AG08396 (cell line): ENCODE data around the gene EFCAB5.
"Not testable (repeated sequence)": the region's sequence is repeated elsewhere in the genome, so short reads cannot be mapped to it uniquely, and the experiment has no call there.

ENCODE experiments used
- DNase-seq: peaks from one replicate; pipeline ENCODE4 v3.0.0; 2012; ENCODE audit warnings: low spot score, mixed read lengths

Gene EFCAB5

DNA sequence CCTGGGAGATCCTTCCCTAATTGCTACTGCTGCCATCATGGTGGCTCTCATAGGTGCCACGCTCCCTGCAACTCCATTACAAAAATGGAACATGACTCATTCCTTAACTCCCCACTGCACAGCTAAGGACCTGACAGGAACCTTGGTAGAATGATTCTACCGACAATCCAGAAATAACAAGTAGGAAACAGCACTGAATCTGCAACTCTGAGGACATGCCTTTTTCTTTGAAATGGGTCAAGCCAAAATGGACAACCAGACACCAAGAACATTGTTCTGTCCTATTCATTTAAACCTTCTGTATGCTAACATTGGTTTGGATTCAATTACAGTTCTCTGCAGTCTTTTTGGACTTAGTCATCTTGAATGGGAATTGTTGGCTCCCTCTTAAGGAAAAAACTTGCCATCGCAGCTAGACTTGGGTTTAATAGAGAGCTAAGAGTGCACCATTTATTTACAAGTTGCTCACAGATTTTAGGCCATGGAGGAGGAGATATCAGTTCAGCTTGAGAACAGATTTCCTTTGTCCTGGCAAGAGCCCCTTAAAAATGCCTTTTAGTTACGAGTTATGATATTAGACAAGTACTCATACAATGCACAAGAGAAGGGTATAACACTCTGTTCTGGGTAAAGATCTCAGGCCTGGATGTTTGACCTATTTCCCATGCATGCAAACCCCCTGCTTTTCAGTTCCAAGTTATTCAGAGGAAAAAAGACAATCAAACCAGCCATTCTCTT is 154.2 kb downstream of the EFCAB5 start:
- DNase-seq: peak; percentile 44

DNA sequence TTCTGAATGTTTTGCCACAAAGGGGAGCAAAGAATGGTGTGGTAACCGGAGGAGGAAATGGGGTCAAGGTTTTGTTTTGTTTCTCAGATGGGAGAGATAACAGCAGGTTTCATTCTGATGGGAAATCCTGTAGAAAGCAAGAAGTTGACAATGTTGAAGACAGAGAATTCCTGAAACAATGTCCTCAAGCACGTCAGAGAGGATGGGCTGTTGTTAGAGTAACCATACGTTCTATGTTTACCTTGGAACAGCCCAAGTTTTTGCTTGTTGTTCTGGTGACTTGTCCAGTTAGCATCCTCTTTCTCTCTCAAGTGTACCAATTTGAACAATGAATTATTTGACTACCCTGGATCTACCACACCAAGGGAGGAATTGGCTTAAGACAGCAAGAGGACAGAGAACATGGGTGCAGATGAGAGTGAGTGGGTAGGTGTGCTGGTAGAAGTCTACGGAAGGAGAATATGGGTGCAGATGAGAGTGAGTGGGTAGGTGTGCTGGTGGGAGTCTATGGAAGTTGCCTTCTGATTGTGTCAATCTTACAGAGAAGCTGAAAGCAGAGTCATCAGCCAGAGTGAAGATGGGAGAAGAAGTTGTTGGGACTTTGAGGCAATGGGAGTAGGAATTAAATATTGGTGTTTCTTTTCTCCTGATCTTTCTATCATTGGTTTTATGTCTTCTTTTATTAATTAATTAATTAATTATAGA is 160.4 kb downstream of the EFCAB5 start:
- no peak for DNase-seq

DNA sequence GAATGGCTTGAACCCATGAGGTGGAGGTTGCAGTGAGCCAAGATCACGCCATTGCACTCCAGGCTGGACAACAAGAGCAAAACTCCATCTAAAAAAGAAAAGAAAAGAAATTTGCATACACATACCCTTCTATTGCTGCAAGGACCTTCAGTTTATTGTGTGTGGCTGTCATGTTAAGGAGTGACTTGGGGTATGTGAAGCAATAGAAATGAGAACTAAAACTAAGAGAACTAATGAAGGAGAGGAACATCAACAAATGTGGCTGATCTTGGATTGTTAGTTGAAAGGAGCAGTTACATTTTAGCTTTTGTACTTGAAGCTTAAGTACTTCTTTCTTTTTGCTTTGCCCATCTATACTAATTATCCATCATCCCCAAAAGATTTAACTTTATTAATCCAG is 162.5 kb downstream of the EFCAB5 start:
- DNase-seq: no peak

DNA sequence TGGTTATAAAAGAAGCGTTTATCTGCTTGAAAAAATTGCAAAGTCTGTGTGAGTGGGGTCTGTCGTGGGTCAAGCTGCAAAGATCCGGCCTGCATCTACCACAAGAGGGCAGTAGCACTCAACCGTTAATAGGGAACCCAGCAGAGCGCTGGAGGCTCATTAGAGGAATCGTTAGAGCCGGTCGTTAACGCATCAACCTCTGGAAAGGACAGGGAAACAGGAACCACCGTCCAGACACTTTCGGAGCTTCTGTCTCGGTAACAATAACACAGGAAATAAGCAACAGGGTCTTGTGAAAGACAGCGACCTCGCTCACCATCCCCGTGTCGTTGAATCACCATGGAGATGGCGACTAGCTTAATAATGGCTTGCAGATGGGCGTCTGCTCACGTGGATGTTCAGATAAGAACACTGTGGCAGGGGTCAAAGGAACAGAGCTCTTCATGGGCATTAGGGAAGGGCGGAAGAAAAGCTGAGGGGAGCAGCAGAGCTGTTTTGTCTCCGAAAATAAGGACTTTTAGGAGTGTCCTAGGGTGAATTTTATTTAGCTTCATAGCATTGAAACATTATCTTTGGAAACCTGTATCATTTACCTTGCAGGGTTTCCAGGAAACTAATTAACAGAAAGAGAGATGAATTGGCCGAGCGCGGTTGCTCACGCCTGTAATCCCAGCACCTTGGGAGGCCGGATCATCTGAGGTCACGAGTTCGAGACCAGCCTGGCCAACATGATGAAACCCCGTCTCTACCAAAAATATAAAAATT is 163.3 kb downstream of the EFCAB5 start:
- peak; percentile 70 for DNase-seq

DNA sequence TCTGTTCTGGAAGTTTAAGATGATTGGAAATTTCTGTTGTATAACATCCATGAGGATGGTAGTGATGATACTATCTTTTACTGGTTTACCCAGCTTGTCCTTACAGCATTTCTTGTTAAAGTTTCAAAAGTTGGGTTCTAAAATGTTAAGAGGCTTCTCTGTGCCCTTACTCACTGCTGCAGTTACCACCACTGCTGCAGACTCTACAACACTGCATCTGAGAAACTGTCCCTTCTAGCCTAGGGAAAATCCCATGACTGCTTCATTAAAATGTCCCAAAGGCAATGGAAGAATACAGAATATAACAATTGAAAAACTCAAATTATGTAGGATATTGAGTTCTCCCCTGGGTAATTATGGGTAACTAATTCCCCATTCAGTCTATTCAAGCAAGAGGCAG is 171.4 kb downstream of the EFCAB5 start:
- no peak for DNase-seq

DNA sequence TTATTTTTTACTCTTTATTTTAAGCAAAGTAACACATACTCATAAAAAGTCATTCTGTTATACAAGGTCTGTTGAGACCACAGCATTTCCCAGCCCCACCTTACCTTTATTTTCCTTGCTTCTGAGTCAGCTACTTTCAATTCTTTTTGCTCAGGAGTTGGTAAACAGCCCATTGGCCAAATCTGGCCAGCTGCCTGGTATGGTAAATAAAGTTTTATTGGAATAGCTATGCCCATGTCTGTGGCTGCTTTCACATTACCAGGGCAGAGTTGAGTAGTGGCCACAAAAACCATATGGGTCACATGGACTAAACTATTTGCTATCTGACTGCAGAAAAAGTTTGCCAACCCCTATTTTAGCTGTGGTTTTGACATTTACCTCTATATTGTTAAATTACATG is 171.8 kb downstream of the EFCAB5 start:
- DNase-seq: no peak

DNA sequence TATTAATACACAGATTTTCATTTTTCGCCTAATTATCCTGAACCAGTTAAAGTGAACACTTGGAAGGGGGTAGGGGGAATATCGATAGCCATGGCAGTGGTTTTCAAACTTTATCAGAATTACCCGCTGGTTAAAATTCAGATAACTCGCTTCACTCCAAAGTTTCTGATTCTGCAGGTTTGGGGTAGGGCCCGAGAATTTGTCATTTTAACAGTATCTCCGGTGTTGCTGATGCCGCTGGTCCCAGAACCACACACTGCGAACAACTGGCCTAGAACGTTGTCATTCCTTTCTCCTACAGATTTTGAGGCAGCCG is 174.9 kb downstream of the EFCAB5 start:
- no peak for DNase-seq

DNA sequence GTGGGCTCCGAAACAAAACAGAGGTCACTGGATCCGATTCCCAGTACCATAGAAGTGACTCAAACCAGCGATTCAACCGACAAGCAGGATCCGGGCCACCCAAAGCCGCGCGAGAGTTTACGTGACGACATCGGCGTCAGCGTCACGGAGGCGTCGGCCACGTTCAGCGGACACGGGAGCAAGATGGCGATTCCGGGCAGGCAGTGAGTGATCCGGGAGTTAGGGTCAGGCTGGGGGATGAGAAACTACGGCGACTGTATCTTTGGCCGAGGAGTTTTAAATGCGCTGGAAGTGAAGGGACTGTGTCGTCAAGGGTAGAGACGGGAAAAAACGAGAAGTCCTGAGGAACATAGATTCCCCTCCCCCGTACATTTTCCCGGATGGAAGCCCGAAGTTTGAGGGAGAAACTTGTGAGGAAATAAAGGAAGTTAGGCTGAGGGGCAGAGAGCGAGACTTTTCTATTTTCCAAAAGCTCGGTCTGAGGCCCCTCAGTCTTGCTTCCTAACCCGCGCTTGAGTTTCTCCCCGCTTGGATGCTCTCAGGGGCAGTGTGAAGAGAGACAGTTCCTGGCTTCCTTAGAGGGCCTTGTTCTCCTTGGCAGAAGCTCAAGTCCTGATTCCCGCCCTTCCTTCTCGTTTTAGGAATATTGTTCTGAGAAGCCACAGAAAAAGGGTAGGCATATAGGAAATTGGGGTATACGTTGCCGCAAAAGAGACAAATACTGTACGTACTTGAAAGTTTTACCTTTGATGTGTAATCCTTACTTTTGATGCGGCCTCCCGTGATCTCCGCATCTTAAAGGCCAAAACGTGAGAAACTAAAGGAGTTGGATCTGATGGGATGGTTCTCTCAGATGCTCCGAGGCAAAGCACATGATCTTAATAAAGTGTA is 175.5 kb downstream of the EFCAB5 start, which contains the start of gene NSRP1:
Gene NSRP1 (plus strand): TSS at position 156 of the 891 bp plus-strand sequence. CDS start 28 bp downstream, at position 184.
- DNase-seq: peak; percentile 93

DNA sequence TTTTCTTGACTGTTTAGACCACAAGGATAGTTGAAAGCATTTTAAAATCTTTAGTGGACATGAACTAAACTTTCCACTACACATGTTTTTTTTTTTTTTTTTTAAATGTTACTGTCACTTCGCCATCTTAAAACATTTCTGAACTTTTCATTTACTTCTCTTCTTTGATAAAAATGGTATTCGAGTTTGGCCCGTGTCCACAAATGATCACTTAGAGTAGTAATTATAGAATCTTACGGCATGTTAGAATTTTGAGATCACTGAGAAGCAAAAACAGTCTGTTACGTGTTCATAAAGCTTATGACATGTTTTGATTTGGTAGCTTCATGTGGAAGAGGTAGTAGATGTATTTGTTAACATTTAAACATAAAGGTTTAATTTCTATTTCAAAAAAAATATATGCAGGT is 176.2 kb downstream of the EFCAB5 start:
- DNase-seq: no peak

DNA sequence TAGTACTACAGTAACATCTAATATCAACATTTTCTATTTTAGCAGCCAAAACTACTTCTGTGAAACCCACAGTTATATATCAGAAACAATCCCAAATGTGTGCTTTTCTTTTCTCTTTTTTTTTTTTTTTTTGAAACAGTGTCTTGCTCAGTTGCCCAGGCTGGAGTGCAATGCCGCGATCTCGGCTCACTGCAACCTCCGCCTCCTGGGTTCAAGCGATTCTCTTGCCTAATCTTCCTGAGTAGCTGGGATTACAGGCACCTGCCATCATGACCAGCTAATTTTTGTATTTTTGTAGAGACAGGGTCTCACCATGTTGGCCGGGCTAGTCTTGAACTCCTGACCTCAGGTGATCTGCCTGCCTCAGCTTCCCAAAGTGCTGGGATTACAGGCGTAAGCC is 177.2 kb downstream of the EFCAB5 start:
- not testable (repeated sequence) for DNase-seq

DNA sequence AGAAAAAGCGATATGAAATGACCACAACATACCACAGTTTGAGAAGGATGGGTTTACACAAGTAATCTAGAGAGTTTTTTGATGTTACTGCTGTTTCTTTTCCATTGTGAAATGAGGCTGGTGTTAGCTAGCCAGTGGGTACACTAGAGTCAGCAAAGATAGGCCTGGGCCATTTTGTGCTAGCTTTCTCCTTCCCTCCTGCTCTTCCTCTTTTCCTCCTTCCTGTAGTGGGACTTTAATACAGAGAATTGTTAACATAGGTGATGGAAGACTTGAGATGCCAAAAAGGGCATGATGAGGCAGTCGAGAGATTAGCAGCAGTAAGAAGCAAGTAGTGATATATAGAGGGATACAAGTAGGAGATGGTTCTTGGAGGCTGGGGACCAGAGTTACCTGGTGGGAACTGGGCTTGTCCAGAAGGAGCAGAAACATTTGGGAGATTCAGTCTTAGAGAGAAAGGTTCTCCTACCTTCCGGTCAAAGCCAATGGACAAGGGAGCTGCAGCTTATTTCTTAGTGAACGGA is 182.9 kb downstream of the EFCAB5 start:
- DNase-seq: no peak

DNA sequence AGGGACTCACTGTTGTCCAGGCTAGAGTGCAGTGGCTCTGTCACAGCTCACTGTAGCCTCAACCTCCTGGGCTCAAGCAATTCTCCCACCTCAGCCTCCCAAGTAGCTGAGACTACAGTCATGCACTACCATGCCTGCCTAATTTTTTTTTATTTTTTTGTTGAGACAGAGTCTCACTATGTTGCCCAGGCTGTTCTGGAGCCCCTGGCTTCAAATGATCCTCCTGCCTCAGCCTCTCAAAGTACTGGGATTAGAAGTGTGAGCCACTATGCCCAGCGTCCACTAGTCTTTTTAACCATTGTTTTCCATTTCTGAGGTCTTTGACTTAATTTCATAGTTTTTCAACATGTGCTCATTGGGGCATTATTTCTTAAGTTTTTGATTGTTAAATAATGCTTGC is 188.7 kb downstream of the EFCAB5 start:
- DNase-seq: no peak

DNA sequence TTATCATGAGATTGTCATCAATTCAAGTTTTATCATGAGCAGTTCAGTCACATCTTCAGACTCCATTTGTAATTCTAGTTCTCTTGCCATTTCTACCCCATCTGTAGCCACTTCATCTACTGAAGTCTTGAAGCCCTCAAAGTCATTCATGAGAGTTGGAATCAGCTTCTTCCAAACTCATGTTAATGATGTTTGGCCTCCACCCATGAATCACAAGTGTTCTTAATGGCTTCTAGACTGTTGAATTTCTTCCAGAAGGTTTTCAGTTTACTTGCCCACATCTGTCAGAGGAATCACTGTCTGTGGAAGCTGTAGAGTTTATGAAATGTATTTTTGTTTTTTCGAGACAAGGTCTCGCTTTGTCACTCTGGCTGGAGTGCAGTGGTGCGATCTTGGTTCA is 191.2 kb downstream of the EFCAB5 start:
- no peak for DNase-seq

DNA sequence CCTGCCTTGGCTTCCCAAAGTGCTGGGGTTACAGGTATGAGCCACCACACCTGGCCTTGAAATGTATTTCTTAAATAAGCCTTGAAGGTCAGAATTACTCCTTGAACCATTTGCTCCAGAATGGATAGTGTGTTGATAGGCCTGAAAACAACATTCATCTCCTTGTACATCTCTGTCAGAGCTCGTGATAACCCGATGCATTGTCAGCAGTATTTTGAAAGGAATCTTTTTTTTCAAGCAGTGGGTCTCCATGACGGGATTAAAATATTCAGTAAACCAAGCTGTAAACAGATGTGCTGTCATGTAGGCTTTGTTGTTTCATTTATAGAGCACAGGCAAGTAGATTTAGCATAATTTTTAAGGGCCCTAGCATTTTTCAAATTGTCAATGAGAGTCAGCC is 191.8 kb downstream of the EFCAB5 start:
- DNase-seq: no peak

DNA sequence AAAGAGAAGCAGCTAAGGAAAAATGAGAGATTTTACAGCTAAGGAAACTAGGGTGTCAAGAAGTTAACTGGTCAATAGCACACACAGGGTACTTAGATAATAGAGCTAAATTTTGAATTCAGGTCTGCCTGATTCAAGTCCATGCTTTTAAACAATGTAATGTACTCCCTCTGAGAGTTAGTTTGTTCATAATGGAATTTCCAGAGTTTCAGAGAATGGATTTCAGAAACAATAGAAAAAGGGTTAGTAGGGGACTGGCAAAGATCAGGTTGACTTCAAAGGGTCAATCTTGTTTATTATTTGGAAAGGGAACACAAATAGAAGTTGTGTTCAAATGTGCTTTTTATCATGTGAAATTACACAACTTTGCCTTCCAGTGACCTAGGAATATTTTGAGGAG is 193.1 kb downstream of the EFCAB5 start:
- DNase-seq: no peak

DNA sequence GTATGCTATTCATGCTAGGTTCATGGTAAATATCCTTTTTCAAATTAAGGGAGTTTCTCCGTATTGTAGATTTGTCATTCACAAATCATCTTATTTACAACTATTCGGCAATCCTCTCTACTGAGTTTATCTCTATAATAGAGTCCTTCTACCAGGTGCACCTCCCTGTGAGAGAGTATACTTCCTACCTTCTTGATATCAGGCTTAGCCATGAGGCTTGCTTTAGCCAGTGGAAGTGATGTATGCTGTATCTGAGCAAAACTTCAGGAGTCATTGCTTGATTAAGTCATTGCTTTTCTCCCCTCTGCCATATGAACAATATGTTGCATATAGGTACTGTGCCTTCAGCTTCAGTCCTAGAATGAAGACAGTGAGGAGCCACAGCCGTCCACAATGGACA is 195.7 kb downstream of the EFCAB5 start:
- no peak for DNase-seq

DNA sequence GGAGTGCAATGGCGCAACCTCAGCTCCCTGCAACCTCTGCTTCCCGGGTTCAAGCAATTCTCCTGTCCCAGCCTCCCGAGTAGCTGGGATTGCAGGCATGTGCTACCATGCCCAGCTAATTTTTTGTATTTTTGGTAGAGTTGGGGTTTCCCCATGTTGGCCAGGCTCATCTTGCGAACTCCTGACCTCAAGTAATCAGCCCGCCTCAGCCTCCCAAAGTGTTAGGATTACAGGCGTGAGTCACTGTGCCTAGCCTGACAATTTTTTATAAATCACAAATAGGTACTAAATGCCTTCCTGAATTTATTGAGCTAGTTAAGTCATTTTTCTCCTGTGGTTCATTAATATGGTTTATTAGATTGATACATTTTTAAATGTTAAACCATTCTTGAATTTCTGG is 206.4 kb downstream of the EFCAB5 start:
- DNase-seq: not testable (repeated sequence)

DNA sequence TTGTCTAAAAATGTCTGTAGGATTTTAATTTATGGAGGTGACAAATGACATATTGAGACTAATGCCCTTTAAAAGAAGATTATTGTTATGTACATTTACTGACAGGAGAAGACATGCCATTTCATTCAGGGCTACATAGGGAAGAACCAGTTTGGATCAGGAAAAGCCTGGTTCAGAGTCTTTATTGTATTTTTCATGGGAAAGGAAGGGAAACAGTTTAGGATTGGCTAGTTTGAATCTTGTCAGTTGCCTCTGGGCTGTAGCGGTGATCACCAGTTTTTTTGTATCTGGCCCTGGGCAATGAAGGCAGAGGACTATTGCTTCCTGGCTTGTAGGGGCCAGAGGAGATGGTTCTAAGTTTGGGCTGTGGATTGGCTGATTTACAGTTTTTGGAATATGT is 206.9 kb downstream of the EFCAB5 start:
- DNase-seq: no peak

DNA sequence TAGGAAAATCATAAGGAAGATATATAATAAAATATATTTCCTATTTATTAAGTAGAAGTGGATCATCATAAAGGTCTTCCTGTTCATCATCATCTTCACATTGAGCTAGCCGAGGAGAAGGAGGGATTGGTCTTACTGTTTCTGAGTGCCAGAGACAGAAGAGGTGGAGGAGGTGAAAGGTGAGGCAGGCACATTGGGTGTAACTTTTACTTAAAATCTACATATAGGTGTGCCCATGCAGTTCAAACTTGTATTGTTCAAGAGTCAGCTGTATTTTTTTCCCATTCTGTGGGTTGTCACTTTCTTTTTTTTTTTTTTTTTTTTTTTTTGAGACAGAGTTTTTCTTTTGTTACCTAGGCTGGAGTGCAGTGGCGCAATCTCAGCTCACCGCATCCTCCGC is 210.0 kb downstream of the EFCAB5 start:
- no peak for DNase-seq

DNA sequence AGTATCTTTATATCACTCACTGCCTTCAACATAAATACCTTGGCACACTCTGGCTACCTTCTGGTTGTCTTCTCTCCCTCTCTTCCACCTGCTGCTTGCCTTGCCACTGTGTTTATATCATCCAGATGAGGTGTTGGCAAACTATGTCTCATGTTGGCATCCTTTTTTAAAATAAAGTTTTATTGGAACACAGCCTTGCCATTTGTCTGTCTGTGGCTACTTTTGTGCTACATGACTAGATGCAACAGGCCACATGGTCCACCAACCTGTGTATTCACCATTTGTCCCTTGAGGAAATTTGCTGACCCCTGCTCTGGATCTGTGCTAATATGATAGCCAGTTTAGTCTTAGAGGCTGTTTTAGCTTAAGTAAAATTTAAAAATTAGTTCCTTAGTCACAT is 212.0 kb downstream of the EFCAB5 start:
- DNase-seq: no peak

DNA sequence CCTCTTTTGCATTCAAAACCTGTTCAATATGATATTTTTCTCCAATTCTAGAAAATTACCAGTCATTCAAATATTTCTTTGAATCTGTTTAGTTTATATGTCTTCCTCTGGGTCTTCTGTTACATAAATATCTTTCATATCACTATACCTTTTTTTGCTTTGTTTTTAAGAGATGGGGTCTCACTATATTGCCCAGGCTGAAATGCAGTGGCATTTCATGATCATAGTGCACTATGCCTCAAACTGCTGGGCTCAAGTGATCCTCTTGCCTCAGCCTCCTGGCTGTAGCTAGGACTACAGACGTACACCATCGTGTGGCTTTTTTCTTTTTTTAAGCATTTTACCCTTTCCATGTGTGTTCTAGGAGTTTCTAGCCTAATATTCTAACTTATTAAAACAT is 214.0 kb downstream of the EFCAB5 start:
- no peak for DNase-seq
